Thymus (tissue), 11 donors: ENCODE measurements around the gene DOCK1. TPM values are rescaled to one million over a fixed set of nuclear protein-coding genes. Genes with fewer than 3 reads are reported as not detected.

Source experiments
- DNase-seq, 9 donors: peaks; one replicate each; pipeline ENCODE4 v3.0.0-alpha.2; 2013; ENCODE audit warnings: low spot score in 9 of 9, low read depth in 6 of 9, missing footprints in 1 of 9
- H3K27ac ChIP-seq, 2 donors: one replicate each; pipeline ENCODE4 v1.5.1; 2013; ENCODE audit warnings: control low read depth in 1 of 2, low read depth in 1 of 2, low read length in 1 of 2, mild to moderate bottlenecking in 1 of 2, moderate library complexity in 1 of 2
- H3K27me3 ChIP-seq, 2 donors: one replicate each; pipeline ENCODE4 v1.5.1; 2013; ENCODE audit warnings: low read length in 1 of 2; ENCODE audit not compliant: control insufficient read depth in 2 of 2, insufficient read depth in 1 of 2
- H3K36me3 ChIP-seq, 2 donors: one replicate each; pipeline ENCODE4 v1.5.1; 2013; ENCODE audit warnings: low read length in 1 of 2, mild to moderate bottlenecking in 1 of 2, moderate library complexity in 1 of 2; ENCODE audit not compliant: control insufficient read depth in 2 of 2, insufficient read depth in 2 of 2
- H3K4me1 ChIP-seq, 2 donors: one replicate each; pipeline ENCODE4 v1.5.1; 2013; ENCODE audit warnings: low read length in 2 of 2; ENCODE audit not compliant: control insufficient read depth in 2 of 2, insufficient read depth in 2 of 2
- H3K4me3 ChIP-seq, 2 donors: one replicate each; pipeline ENCODE4 v1.5.1; 2013; ENCODE audit warnings: low read length in 2 of 2, control low read depth in 1 of 2, mild to moderate bottlenecking in 1 of 2
- H3K9me3 ChIP-seq, 2 donors: one replicate each; pipeline ENCODE4 v1.5.1; 2013; ENCODE audit warnings: low read length in 1 of 2, mild to moderate bottlenecking in 1 of 2; ENCODE audit not compliant: control insufficient read depth in 2 of 2, insufficient read depth in 1 of 2
- WGBS: extraction: QIAGEN DNeasy Blood & Tissue Kit; methylation state at CpG from one replicate; pipeline ENCODE4 v1.1.7; 2013; 5-methylcytosine and 5-hydroxymethylcytosine counted together
- polyA plus RNA-seq: library from polyadenylated mRNA; stranded (reverse); fragments of 200-250 nt; gene quantifications from one replicate; pipeline ENCODE4 v1.2.3, GENCODE V29; 2013
- total RNA-seq: library from RNA; stranded (reverse); fragments of 120-200 nt; gene quantifications from one replicate; pipeline ENCODE4 v1.2.4, GENCODE V29; 2013
- donor health status: healthy.

DOCK1 gene
- total and polyA plus RNA-seq, 2 donors: 10.2 to 11.7 TPM

DNA sequence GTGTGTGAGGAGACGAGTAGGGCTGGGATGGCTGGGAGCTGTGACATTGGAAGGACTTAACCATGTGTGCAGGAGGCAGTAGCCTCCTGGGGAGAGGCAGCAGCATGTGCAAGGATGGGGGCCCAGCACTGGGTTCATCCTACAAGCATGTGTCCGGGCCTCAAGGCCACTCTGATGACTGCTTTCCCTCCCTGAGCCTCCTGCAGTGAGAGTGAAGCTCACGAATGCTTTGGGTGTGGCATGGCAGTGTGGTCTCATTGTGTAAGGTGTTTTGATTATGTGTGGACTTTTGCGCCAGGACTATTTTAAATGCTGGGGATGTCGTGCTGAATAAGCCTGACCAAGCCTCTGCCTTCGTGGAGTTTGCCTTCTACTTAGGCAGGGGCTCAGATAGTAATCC is 413.2 kb downstream of the DOCK1 start:
- H3K9me3 ChIP-seq: no peaks in the 10 kb centered on the region
- peaks cover 2 to 6% of the 10 kb centered on the region in 2 donors for H3K27me3 ChIP-seq
- no peaks in the 10 kb centered on the region for H3K36me3 ChIP-seq
- H3K4me1 ChIP-seq: no peaks in the 10 kb centered on the region
- WGBS: 96% methylated on average over 6 of the region's 6 CpGs
- DNase-seq: no peak
- no peak overlapping the region for H3K4me3 ChIP-seq
- H3K27ac ChIP-seq: no peak overlapping the region

DNA sequence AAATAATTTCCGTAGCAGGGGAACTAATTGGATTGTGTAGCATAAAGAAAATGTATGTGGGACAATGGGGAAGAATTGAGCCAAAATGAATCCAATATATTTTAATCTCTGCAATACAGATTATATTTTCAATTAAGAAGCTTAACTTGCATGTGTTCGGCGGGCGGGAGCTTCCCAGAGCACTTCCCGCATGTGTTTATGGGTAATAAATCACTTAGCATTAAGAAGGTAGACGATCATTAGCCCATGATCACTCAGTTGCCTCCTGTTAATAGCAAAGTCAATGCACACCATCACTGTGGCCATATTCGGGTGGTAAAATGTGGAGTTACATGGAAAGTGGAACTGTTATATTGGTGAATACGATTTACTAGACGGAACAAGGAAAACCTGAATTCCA is 414.0 kb downstream of the DOCK1 start:
- Histone ChIP-seq H3K27ac (no peak overlapping the region), H3K9me3 (no peaks in the 10 kb centered on the region), H3K4me3 (no peak overlapping the region), H3K27me3 (peaks cover 0 to 6% of the 10 kb centered on the region in 2 donors), H3K36me3 (no peaks in the 10 kb centered on the region), H3K4me1 (no peaks in the 10 kb centered on the region)
- DNase-seq: no peak
- WGBS: 96% methylated on average over 9 of the region's 9 CpGs

DNA sequence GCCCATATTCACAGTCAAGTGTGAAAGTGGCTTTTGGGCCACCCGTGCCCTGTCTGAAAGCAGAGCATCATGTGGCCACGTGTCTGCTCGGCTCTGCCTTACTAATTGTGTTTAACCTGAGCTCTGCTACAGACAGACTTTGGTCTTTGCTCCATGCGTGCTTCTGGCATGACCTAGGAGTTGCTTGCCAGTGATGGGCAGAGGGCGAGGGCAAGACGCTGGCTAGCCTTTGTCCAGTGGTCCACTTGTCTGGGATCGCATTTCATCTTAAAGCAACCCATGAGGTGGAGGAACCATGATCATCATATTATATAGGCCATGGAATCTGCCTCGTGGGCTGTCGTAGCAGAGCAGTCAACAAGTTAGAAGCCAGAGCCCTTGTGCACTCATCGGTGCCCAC is 414.5 kb downstream of the DOCK1 start:
- no peak overlapping the region for H3K4me3 ChIP-seq
- H3K4me1 ChIP-seq: no peaks in the 10 kb centered on the region
- over 99% methylated on average over 10 of the region's 10 CpGs for WGBS
- H3K9me3 ChIP-seq: no peaks in the 10 kb centered on the region
- peaks cover 0 to 6% of the 10 kb centered on the region in 2 donors for H3K27me3 ChIP-seq
- H3K27ac ChIP-seq: no peak overlapping the region
- DNase-seq: no peak
- no peaks in the 10 kb centered on the region for H3K36me3 ChIP-seq

DNA sequence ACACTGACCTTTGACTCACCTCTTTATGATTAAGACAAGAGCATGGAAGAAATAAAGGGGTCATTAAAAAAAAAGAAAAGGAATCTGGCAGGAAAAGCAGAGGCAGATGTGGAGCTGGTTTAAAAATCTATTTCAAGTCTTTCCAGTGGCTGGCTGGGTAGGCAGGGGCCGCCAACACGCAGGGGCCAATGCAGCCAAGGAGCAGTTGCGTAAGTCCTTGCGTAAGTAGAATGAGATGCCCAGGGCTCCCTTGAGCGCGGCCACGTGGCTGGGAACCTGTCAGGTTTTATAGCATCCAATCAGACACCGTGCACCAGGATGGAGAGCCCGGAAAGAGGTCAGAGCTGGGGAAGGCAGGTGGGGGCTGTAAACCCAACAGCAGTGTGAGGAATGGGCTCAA is 414.9 kb downstream of the DOCK1 start:
- DNase-seq: no peak
- 98% methylated on average over 9 of the region's 9 CpGs for WGBS
- H3K27me3 ChIP-seq: peaks cover 0 to 6% of the 10 kb centered on the region in 2 donors
- no peaks in the 10 kb centered on the region for H3K4me1 ChIP-seq
- no peaks in the 10 kb centered on the region for H3K36me3 ChIP-seq
- no peaks in the 10 kb centered on the region for H3K9me3 ChIP-seq
- H3K4me3 ChIP-seq: no peak overlapping the region
- no peak overlapping the region for H3K27ac ChIP-seq

DNA sequence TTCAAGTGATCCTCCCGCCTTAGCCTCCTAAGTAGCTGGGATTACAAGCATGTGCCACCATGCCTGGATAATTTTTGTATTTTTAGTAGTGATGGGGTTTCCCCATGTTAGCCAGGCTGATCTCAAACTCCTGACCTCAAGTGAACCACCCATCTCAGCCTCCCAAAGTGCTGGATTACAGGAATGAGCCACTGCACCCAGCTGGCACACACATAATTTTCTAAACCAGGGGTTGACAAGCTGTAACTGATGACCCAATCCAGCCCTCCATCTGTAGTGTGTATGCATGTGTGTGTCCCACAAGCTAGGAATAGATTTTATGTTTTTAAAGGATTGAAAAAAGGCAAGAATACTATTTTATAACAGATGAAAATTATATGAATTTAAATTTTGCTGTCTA is 417.1 kb downstream of the DOCK1 start:
- Histone ChIP-seq H3K27me3 (peaks cover 0 to 6% of the 10 kb centered on the region in 2 donors), H3K4me3 (no peak overlapping the region), H3K9me3 (no peaks in the 10 kb centered on the region), H3K4me1 (no peaks in the 10 kb centered on the region), H3K27ac (no peak overlapping the region), H3K36me3 (no peaks in the 10 kb centered on the region)
- no peak for DNase-seq
- 98% methylated on average over 1 of the region's 1 CpG for WGBS

DNA sequence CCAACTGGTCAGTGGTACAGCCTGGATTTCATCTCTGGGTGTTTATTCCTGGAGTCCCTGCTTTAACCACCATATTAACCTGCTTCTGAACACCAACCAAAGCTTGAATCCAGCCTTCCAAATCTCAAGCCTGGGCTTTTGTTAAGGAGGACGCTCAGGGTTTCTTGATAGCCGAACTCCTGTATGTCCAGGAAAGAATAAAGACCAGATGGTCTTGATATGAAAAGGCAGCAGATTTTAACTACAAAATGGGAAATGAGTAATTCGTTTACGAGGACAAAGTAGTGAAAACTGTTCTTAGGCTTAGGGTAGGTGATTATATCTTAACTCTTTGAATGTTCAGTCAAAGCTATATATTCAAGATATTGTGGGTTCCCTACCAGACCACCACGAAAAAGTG is 420.3 kb downstream of the DOCK1 start:
- Histone ChIP-seq H3K27ac (no peak overlapping the region), H3K4me1 (no peaks in the 10 kb centered on the region)
- WGBS: 93% methylated on average over 5 of the region's 5 CpGs

DNA sequence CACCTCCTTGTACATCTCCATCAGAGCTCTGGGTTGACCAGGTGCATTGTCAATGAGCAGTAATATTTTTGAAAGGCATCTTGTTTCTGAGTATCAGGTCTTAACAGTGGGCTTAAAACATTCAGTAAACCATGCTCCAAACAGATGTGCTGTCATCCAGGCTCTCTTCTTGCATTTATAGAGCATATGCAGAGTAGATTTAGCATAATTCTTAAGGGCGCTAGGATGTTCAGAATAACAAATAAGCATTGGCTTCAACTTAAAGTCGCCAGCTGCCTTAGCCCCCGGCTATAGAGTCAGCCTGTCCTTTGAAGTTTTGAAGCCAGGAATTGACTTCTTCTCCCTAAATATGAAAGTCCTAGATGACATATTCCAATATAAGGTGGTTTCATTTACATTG is 421.7 kb downstream of the DOCK1 start:
- H3K9me3 ChIP-seq: no peaks in the 10 kb centered on the region
- 95% methylated on average over 3 of the region's 3 CpGs for WGBS
- DNase-seq: no peak
- H3K4me3 ChIP-seq: no peak overlapping the region
- no peaks in the 10 kb centered on the region for H3K4me1 ChIP-seq
- H3K36me3 ChIP-seq: no peaks in the 10 kb centered on the region
- H3K27me3 ChIP-seq: peaks cover under 1 to 5% of the 10 kb centered on the region in 2 donors
- H3K27ac ChIP-seq: no peak overlapping the region

More for the DNA sequence above, 420.3 kb downstream of the DOCK1 start:
- no peak for DNase-seq
- H3K36me3 ChIP-seq: no peaks in the 10 kb centered on the region
- peaks cover 0 to 3% of the 10 kb centered on the region in 2 donors for H3K27me3 ChIP-seq
- no peak overlapping the region for H3K4me3 ChIP-seq
- H3K9me3 ChIP-seq: no peaks in the 10 kb centered on the region

DNA sequence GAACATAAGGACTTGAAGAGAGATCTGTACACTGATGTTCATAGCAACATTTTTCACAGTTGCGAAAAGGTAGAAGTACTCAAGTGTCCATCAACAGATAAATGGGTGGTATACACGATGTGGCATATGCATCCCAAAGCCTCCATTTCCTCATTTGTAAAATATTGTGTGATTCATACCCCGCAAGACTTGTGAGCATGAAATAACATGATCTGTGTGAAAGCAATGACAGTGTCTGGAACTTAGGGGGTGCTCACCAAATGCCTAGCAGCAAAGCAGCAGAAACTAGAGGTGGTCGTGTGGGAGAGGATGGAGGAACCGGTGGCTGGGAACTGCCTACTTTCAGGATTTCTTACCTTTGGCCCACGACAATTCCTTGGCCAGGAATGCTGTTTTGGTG is 426.5 kb downstream of the DOCK1 start:
- no peak overlapping the region for H3K4me3 ChIP-seq
- H3K9me3 ChIP-seq: no peaks in the 10 kb centered on the region
- 78% methylated on average over 6 of the region's 6 CpGs for WGBS
- peaks cover 0 to 4% of the 10 kb centered on the region in 2 donors for H3K4me1 ChIP-seq
- no peak for DNase-seq
- H3K36me3 ChIP-seq: no peaks in the 10 kb centered on the region
- H3K27ac ChIP-seq: no peak overlapping the region
- peaks cover 3 to 12% of the 10 kb centered on the region in 2 donors for H3K27me3 ChIP-seq

DNA sequence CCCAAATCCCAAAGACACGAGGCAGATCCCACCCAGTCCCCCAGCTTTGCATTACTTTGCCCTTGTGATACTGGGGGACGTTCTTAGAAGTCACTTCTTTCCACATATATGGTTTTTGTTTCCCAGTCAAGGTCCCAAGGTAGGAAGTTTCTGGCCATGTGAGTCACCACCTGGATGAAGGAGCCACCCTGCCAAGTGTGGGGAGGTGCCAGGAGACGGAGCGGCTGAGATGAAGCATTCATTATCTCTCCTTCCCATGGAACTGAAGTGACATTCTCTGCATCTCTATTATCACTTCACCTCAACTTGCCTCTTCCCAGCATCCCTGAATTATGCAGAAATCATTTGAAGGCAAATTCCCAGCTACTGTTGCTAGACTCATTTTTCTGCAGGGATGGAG is 427.4 kb downstream of the DOCK1 start:
- no peak for DNase-seq
- Histone ChIP-seq H3K27ac (no peak overlapping the region), H3K27me3 (peaks cover 3 to 12% of the 10 kb centered on the region in 2 donors), H3K4me3 (no peak overlapping the region), H3K9me3 (no peaks in the 10 kb centered on the region), H3K4me1 (peaks cover 2 to 4% of the 10 kb centered on the region in 2 donors), H3K36me3 (no peaks in the 10 kb centered on the region)
- WGBS: 94% methylated on average over 4 of the region's 4 CpGs

DNA sequence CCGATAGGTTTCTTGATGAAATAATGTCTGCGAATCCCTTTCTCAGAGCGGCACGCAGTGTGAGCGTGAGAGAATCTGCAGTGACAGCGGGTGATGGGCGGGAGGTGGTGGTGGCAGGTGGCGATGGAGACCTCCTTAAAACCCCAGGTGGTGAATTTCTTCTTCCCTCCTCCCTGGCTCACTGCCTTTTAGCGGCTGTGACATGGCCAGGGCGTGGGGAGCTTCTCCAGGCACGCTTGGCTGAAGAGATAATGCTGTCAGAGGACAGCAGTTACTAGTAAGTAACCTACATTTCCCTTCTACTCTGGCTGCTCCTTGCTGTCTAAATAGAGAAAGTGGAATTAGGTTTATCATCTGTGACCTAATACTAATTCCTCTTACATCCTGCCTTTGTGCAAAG is 432.6 kb downstream of the DOCK1 start:
- Histone ChIP-seq H3K27ac (no peak overlapping the region), H3K4me3 (no peak overlapping the region), H3K4me1 (peaks cover 4 to 11% of the 10 kb centered on the region in 2 donors), H3K9me3 (no peaks in the 10 kb centered on the region), H3K27me3 (peaks cover 0 to 2% of the 10 kb centered on the region in 2 donors), H3K36me3 (no peaks in the 10 kb centered on the region)
- 88% methylated on average over 11 of the region's 11 CpGs for WGBS
- peak in 1 of 9 donors; percentile 45 for DNase-seq
